ENCODE results near the gene SLC35F2. TPM values are rescaled to one million over a fixed set of nuclear protein-coding genes. Genes with fewer than 3 reads are reported as not detected.

Gene SLC35F2
- total RNA-seq, 1 donor from 2014 or later, result 3.5 TPM

GRCh38 chr11:107830915-107831540 is 27.6 kb downstream of the SLC35F2 start:
- Mint-ChIP-seq H3K27ac (ENCODE audit: unreplicated experiment) (no peak overlapping the region), H3K4me3 (ENCODE audit: unreplicated experiment) (no peak overlapping the region), H3K27me3 (ENCODE audit: unreplicated experiment) (peaks cover 2% of the 10 kb centered on the region), H3K9me3 (ENCODE audit: unreplicated experiment) (no peaks in the 10 kb centered on the region), H3K4me1 (ENCODE audit: low read depth, unreplicated experiment) (no peaks in the 10 kb centered on the region), H3K36me3 (ENCODE audit: unreplicated experiment) (no peaks in the 10 kb centered on the region)
- DNase-seq, result no peak
- TF ChIP-seq, protein P1, sequence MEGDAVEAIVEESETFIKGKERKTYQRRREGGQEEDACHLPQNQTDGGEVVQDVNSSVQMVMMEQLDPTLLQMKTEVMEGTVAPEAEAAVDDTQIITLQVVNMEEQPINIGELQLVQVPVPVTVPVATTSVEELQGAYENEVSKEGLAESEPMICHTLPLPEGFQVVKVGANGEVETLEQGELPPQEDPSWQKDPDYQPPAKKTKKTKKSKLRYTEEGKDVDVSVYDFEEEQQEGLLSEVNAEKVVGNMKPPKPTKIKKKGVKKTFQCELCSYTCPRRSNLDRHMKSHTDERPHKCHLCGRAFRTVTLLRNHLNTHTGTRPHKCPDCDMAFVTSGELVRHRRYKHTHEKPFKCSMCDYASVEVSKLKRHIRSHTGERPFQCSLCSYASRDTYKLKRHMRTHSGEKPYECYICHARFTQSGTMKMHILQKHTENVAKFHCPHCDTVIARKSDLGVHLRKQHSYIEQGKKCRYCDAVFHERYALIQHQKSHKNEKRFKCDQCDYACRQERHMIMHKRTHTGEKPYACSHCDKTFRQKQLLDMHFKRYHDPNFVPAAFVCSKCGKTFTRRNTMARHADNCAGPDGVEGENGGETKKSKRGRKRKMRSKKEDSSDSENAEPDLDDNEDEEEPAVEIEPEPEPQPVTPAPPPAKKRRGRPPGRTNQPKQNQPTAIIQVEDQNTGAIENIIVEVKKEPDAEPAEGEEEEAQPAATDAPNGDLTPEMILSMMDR (IDR thresholded peaks at IDR 0.05; ENCODE audit: partially characterized antibody, unreplicated experiment), result no peak

DNA sequence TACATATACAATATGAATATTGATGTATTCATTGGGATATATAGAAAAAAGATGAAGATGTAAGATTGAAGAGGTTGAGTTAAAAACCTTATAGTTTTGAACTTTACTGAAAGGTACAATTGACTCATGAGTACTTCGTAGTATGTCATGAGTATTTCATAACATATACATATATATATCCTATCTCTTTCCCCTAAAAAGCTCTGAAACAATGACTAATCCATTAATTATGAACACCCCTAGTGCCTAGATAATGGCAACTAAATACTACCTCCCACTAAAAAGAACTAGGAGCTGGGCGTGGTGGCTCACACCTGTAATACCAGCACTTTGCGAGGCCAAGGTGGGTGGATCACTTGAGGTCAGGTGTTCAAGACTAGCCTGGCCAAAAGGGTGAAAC is 31.5 kb downstream of the SLC35F2 start:
- H3K4me1 Mint-ChIP-seq (ENCODE audit: low read depth, unreplicated experiment), result no peaks in the 10 kb centered on the region
- no peaks in the 10 kb centered on the region for H3K36me3 Mint-ChIP-seq (ENCODE audit: unreplicated experiment)
- H3K27me3 Mint-ChIP-seq (ENCODE audit: unreplicated experiment), result peaks cover 2% of the 10 kb centered on the region
- TF ChIP-seq, protein P1 (IDR thresholded peaks at IDR 0.05; ENCODE audit: partially characterized antibody, unreplicated experiment), result no peak
- DNase-seq, result no peak
- no peak overlapping the region for H3K4me3 Mint-ChIP-seq (ENCODE audit: unreplicated experiment)
- H3K27ac Mint-ChIP-seq (ENCODE audit: unreplicated experiment), result no peak overlapping the region
- H3K9me3 Mint-ChIP-seq (ENCODE audit: unreplicated experiment), result no peaks in the 10 kb centered on the region

DNA sequence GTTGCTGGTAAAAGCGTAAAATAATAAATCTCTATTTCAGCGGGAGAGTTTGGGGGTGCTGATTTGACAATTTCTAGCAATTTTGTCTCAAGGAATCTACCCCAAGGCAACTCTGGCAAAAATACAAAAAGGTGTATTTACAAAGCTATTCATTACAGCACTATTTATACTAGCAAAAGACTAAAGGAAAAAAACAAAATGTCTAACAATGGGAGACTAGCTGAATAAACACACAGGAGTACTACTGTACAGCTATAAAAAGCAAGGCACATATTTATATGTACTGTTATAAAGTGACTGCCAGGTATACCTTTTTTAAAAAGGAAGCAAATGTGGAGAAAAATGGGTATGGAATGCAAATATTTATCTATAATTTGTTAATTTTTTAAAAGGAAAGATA is 32.7 kb downstream of the SLC35F2 start:
- no peak overlapping the region for H3K4me3 Mint-ChIP-seq (ENCODE audit: unreplicated experiment)

GRCh38 chr11:107824668-107825369 is 33.8 kb downstream of the SLC35F2 start:
- Mint-ChIP-seq H3K36me3 (ENCODE audit: unreplicated experiment) (no peaks in the 10 kb centered on the region), H3K9me3 (ENCODE audit: unreplicated experiment) (no peaks in the 10 kb centered on the region), H3K27ac (ENCODE audit: unreplicated experiment) (no peak overlapping the region), H3K4me1 (ENCODE audit: low read depth, unreplicated experiment) (no peaks in the 10 kb centered on the region), H3K27me3 (ENCODE audit: unreplicated experiment) (no peaks in the 10 kb centered on the region), H3K4me3 (ENCODE audit: unreplicated experiment) (no peak overlapping the region)
- TF ChIP-seq, protein P1 (IDR thresholded peaks at IDR 0.05; ENCODE audit: partially characterized antibody, unreplicated experiment), result no peak
- DNase-seq, result no peak

More for the DNA sequence above, 32.7 kb downstream of the SLC35F2 start:
- DNase-seq, result no peak
- Mint-ChIP-seq H3K4me1 (ENCODE audit: low read depth, unreplicated experiment) (no peaks in the 10 kb centered on the region), H3K9me3 (ENCODE audit: unreplicated experiment) (no peaks in the 10 kb centered on the region), H3K27ac (ENCODE audit: unreplicated experiment) (no peak overlapping the region), H3K36me3 (ENCODE audit: unreplicated experiment) (no peaks in the 10 kb centered on the region), H3K27me3 (ENCODE audit: unreplicated experiment) (no peaks in the 10 kb centered on the region)
- TF ChIP-seq, protein P1 (IDR thresholded peaks at IDR 0.05; ENCODE audit: partially characterized antibody, unreplicated experiment), result no peak
